Colonic mucosa (tissue), 4 donors: Measurements from ENCODE around the gene THAP7. TPM values are rescaled to one million over a fixed set of nuclear protein-coding genes. Genes with fewer than 3 reads are reported as not detected.
"Not testable (repeated sequence)": the region's sequence is repeated elsewhere in the genome, so short reads cannot be mapped to it uniquely, and the experiment has no call there.

Experiments used
- DNase-seq: peaks from one replicate; pipeline ENCODE4 v3.0.0-alpha.2; 2020
- H3K27ac ChIP-seq: fragments of 200-600 bp; one replicate; pipeline ENCODE4 v1.8.0; 2021
- H3K27me3 ChIP-seq: fragments of 200-600 bp; one replicate; pipeline ENCODE4 v1.8.0; 2021
- H3K36me3 ChIP-seq: fragments of 200-600 bp; one replicate; pipeline ENCODE4 v1.8.0; 2021
- H3K4me1 ChIP-seq: fragments of 200-600 bp; one replicate; pipeline ENCODE4 v1.8.0; 2021; ENCODE audit warnings: mild to moderate bottlenecking
- H3K4me3 ChIP-seq: fragments of 200-600 bp; one replicate; pipeline ENCODE4 v1.8.0; 2021
- H3K9ac ChIP-seq, 2 donors: one replicate each; pipeline ENCODE4 v1.7.0; 2013; ENCODE audit warnings: control low read depth in 2 of 2, low read depth in 2 of 2, low read length in 2 of 2
- H3K9me3 ChIP-seq: fragments of 200-600 bp; one replicate; pipeline ENCODE4 v1.8.0; 2021
- CTCF ChIP-seq: fragments of 200-600 bp; IDR thresholded peaks from one replicate; pipeline ENCODE4 v1.8.0; 2022; ENCODE audit warnings: antibody characterized with exemption, mild to moderate bottlenecking
- intact Hi-C: fragments of 100-400 bp; cut with DNase I; formaldehyde crosslinking; loops from one replicate; pipeline ENCODE4 v1.14.1; 2022
- total RNA-seq, 2 donors: library from RNA; stranded (reverse); fragmentation: NEBNext Ultra II Directional in 1 of 2; extraction: Animal tissue kit (Norgen Biotek cat#: 25700) in 1 of 2; gene quantifications; one replicate each; pipeline ENCODE4 v1.2.1, GENCODE V29; 2021
- donor health status: healthy.
- donor health status: DM: no; HTN: no; CAD: no.
- donor health status: DM: no; HTN: no; CAD: no.

THAP7 gene
- total RNA-seq, 2 donors from 2014 or later: 12.9 to 23.3 TPM

GRCh38 chr22:20975541-20976290, 26.2 kb downstream of the THAP7 start:
- Histone ChIP-seq H3K9me3 (no peaks in the 10 kb centered on the region), H3K27ac (no peak overlapping the region), H3K36me3 (no peaks in the 10 kb centered on the region), H3K4me3 (no peak overlapping the region), H3K9ac (no peak overlapping the region), H3K4me1 (no peaks in the 10 kb centered on the region), H3K27me3 (no peaks in the 10 kb centered on the region)
- TF ChIP-seq CTCF: no peak
- DNase-seq: no peak
- intact Hi-C loops: no loop called here

GRCh38 chr22:20974336-20974955, 27.5 kb downstream of the THAP7 start:
- Histone ChIP-seq H3K9ac (no peak overlapping the region), H3K27ac (no peak overlapping the region), H3K36me3 (no peaks in the 10 kb centered on the region), H3K4me1 (no peaks in the 10 kb centered on the region), H3K9me3 (no peaks in the 10 kb centered on the region), H3K27me3 (no peaks in the 10 kb centered on the region), H3K4me3 (no peak overlapping the region)
- no peak for TF ChIP-seq CTCF
- intact Hi-C loops: no loop called here
- no peak for DNase-seq

- DNase-seq: no peak
- no peak for TF ChIP-seq CTCF
- Histone ChIP-seq H3K27me3 (no peaks in the 10 kb centered on the region), H3K36me3 (no peaks in the 10 kb centered on the region), H3K4me1 (no peaks in the 10 kb centered on the region), H3K9me3 (no peaks in the 10 kb centered on the region), H3K9ac (no peak overlapping the region), H3K4me3 (no peak overlapping the region), H3K27ac (no peak overlapping the region)
- intact Hi-C loops: no loop called here
These were observed 28.2 kb downstream of the THAP7 start for GRCh38 chr22:20973634-20974286.

- H3K36me3 ChIP-seq: no peaks in the 10 kb centered on the region
- no peaks in the 10 kb centered on the region for H3K27me3 ChIP-seq
- H3K9me3 ChIP-seq: no peaks in the 10 kb centered on the region
- H3K4me1 ChIP-seq: no peaks in the 10 kb centered on the region
- no peak overlapping the region for H3K9ac ChIP-seq
- DNase-seq: no peak
- no peak overlapping the region for H3K27ac ChIP-seq
- no peak overlapping the region for H3K4me3 ChIP-seq
- no peak for TF ChIP-seq CTCF
- intact Hi-C loops: no loop called here
These were observed 28.9 kb downstream of the THAP7 start for GRCh38 chr22:20972933-20973577.

GRCh38 chr22:20972014-20972694, 29.8 kb downstream of the THAP7 start:
- H3K4me1 ChIP-seq, intact Hi-C loops, H3K36me3 ChIP-seq, H3K4me3 ChIP-seq, DNase-seq, H3K27ac ChIP-seq, H3K27me3 ChIP-seq, H3K9me3 ChIP-seq, H3K9ac ChIP-seq: not testable (repeated sequence)
